GM19468 (cell line): ENCODE results near the gene STAB2.
"Not testable (repeated sequence)": the region's sequence is repeated elsewhere in the genome, so short reads cannot be mapped to it uniquely, and the experiment has no call there.

Source experiments
- ATAC-seq: cut with Tn5 transposase; IDR thresholded peaks from one replicate; pipeline ENCODE4 v1.9.1; 2021; ENCODE audit warnings: mild to moderate bottlenecking, moderate library complexity, moderate number of reproducible peaks; ENCODE audit not compliant: unreplicated experiment; ENCODE audit errors: extremely low read depth

Gene STAB2

DNA sequence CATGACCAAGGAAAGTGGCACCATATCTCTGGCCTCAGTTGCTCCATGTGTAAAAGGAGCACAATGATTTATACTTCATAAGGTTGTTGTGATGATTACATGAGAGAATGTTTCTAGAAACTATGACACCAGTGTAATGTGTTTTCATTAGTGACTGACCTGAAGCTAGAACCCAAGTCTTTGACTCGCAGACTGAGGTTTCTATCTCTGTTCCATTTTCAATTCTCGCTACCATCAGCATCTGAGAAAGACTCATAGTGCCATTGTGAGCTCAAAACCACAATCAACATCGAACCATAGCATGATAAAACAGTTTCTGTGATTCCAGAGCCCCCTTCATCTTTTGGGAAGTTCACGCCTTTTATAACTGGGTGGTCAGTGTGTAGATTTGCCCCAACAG, 53.8 kb downstream of the STAB2 start:
- peak; percentile 46 for ATAC-seq

DNA sequence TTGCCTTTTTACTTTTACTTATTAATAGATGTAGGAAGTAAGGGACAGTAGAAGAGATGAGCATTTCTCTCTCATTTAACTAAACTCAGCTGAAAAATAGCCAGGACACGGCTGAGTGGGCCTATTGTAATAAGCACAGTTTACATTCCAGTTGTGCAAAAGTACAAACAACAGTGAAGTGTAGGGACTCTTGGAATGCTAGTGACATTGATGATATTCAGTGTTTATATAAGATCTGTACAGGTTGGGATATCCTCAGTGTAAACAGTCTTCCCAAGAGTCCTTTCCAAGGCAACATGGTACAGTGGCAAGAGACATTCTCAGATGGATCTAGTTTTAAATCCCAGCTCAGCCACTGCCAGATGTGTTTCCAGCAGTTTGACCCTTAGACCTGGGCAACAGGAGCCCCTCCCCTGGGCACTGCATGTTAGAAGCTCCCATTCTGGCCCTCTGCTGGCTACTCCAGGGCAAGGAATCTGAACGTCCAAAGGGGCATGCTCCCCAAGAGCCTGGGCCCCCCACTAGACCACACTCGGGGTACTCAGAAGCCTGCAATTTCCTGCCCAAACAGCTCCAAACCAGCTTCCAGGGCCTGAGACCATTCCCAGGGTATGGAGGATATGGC, 55.3 kb downstream of the STAB2 start:
- no peak for ATAC-seq

DNA sequence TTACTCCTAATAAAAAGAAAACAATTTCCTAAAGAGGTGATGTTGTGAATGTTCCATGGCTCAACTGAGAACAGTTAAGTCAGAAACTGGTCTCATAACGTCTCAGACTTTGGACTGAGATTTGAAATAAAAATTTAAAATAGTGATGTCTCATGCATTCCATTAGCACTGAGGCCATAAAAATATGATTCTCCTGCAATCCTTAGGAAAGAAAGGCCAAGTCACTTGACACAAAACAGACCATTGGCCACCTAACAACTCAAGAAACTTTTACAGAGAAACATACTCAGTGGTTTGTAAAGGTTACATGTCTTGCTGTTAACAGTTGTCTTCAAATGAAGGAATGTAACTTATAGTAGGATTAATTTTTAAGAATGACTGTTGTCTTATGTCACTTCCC, 58.1 kb downstream of the STAB2 start:
- ATAC-seq, result no peak

DNA sequence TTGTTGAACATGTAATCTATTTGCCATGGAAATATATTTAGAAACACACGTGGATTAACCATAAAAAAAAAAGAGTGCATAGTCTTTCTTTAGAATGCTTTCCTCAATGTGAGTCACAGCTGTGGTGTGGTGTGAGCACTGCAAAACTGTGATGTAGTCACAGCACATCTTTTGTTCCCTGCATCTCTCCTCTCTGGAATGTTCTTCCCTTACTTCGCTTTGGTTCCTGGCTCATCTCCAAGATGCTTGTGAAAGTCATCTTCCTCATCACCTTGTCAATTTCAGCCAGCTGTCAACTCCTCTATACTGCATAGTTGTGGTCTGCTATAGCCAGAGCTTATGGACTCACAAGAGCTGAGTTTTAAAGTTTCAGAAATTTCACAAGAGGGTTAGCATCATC, 60.2 kb downstream of the STAB2 start:
- ATAC-seq, result no peak

DNA sequence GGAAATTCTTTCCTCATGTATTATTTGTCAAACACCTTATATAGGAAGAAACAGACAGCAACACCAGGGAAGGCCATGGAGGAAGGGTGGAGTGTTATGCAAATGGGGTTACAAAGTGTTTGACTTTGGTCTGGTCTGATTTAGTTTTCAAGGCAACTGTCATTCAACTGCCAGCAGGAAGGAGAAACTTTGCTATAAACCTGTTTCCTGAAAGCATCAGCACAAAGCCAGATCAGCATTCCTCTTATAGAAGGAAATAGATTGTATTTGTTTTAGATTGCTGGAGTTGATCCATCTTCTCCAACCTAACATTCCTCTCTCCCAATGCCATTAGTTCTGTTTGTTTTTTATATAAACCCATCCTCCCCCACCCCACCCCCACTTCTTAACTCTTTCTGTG, 65.7 kb downstream of the STAB2 start:
- ATAC-seq, result no peak

DNA sequence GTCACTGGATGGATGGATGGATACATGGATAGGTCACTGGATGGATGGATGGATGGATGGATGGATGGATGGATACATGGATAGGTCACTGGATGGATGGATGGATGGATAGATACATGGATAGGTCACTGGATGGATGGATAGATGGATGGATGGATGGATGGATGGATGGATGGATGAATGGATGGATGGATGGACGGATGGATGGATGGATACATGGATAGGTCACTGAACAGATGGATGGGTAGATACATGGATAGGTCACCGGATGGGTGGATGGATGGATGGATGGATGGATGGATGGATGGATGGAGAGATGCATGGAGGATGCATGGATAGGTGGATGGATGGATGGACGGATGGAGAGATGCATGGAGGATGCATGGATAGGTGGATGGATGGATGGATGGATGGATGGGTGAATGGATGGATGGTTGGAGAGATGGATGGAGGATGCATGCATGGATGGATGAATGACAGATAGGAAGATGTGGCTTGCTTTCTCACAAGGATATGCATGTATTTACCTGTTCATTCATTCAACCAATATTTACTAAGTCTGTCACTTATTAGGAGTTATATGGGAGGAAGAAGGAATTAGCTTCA, 66.6 kb downstream of the STAB2 start:
- ATAC-seq, result not testable (repeated sequence)

DNA sequence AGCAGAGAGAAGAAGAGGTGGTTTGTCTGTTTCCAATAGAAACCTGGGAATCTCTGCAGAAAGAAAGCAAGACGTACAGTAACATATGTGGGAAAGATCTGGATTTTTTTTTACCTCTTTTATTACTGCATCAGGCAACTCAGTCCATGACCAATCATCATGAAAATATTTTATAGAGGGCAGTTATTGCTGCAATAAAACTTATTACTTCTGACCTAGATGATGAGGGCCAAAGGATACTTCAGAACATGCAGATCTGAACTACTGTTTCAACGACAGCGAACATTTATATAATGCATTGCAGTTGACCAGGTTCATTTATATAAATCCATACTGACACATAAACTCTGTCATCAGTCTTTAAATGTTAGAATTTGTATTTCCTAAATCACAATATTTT, 67.7 kb downstream of the STAB2 start:
- no peak for ATAC-seq

DNA sequence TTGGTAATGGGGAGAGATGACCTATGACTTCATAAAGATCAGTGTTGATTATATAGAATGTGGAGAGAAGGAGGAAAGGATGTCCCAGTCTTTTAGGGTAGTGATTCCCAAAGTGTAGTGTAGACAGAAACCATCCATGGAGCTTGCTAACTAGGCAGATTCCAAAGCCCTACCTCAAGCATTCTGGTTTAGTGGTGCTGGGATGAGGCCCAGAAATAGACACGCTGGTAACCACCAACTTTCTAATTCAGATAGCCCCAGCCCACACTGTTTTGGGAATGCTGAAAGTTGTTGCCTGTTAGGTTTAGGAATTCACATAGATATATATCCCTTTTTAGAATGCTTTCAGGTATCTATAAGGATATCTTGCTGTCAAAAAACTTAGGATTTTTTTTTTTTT, 69.2 kb downstream of the STAB2 start:
- ATAC-seq, result no peak

DNA sequence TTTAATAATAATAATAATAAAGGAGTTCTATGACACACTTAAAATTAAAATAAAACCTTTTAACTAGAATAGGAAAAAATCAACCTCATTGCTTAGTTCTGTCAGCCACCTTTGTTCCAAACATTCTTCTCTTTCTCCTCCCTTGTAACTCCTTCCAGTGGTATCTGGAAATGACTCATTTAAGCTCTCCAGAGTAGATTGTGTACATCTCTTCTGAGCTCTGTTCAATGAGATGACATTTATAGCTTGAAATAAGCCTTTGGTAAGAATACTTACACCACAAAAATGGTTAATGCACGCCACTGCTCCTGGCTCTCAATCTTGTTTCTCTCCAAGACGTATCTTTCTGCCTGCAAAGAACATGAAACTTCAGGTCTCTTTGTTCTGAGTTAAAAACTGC, 70.3 kb downstream of the STAB2 start:
- ATAC-seq, result no peak

DNA sequence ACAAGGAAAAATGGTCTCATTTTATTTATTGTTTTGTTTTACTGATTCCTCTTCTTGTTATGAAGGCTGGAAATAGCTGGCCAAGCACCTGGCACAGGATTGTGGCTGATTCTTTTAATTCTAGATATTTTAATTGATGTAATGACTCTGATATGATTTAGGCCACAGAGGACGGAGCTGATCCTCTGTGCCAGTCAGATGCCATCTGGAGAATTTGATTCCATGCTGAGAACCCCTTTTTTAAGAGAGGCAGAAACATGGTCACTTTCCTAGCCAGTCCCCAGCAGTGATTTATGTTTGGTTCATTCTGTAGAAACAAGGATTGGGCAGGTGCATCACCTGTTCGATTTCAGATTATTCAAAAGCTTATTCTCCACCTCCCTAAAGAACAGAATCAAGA, 77.6 kb downstream of the STAB2 start:
- ATAC-seq, result no peak

DNA sequence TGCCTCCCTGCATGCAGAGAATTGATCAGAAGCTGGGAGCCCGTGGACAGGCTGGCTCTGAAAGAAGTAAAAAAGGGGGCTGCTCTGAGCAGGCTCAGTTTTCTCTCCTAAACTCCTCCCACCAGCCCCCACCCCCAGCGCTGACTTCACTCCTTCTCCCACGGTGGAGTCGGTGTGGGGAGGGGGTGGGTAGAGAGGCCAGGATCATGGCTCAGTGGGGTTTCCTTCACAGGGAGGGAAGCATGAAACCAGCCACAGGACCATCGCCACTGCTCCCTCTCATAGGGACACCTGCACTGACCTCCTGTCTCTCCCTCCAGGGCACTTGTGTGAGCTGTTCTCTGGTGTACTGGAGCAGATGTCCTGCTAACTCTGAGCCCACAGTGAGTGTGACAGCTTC, 78.9 kb downstream of the STAB2 start:
- ATAC-seq, result no peak

DNA sequence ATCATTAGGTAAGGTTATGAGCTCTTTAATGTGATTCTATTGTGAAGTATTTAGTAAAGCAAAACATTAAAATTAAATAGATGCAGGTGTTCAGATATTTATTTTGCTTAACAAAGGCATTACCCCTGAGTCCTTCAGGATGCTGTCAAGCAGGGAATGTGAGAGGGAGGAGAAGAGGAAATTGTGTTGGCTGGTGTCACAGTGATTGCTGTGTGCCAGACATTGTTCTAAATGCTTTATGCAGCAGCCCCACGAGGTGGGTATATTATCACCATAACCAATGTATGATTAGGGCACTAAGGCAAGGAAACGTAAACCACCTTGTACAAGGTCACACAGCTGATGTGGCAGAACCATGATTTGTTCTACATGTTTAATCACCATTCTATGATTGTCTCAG, 80.1 kb downstream of the STAB2 start:
- no peak for ATAC-seq

DNA sequence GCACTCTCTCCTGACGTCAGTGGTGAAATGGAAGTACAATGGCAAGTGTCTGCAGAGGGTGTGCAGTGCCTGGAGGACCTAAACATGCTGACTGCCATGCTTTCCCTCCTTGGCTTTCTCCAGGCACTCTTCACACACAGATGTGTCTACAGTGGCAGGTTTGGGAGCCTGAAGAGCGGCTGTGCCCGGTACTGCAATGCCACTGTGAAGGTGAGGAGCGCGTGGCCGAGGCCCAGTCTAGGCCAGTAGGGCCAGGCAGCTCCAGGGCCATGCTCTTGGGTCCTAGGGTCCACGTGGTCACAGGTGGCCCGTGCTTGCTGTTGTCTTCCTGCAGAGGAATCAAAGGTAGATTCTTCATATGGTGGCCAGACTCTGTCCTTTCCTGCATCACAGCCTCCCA, 81.4 kb downstream of the STAB2 start:
- no peak for ATAC-seq

DNA sequence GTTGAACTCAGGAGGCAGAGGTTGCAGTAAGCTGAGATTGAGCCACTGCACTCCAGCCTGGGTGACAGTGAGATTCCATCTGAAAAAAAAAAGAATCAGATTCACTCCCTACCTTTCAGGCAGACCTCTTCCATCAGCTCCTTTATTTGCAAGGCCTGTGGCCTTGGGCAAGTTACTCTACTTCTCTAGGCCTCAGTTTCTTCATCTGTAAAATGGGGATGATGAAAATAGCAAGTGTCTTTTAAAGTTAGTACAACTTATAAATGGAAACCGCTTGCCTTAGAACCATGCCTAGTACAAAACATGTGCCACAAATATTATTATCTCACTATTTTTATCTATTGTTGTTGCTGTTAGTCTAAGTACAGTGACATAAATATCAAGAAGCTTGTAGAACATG, 84.3 kb downstream of the STAB2 start:
- ATAC-seq, result no peak

DNA sequence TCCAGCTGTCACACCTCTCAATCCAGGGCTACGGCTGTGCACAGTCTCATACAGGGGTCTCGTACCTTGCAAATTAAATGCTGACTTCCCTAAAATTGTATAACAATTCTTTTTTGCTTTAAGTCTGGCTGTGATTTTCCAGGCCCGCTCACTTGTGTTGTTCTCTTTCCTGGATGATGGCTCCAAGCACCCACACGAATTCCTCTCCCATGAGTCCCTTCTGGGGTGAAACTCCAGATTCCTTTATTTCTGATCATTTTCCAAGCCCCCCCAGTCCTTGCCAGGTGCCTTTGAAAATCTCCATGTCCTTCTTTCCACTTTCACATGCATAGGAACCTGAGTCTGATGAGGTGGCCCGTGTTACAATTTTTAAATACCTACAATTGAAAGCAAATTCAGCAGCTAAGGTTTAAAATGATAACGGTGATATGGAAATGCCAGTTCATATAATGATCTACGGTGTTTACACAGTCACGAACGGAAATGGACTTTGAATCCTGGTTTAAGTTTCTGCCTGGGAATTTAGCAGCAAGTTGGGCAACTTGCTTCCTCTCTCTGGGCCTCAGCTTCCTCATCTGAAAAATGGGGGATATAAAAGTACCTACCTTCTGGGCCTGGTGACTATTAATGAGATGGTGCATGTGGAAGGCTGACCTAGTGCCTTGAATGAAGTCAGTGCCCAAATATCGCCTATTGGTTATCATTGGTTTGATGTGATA, 85.5 kb downstream of the STAB2 start:
- no peak for ATAC-seq

DNA sequence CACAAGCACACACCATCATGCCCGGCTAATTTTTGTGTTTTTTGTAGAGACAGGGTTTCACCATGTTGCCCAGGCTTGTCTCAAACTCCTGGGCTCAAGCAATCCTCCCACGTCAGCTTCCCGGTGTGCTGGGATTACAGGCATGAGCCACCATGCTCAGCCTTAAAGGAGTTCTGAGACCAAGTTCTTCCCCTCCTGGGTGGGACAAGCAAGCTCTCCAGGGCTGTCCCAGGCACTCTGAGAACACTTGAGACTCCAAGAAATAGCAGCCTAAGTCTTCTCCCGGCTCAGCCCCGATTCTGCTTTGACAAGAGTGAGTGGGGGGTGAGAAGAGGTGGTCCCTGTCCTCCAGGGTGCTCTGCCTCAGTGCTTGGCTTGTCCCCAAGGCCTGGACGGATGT, 86.4 kb downstream of the STAB2 start:
- ATAC-seq, result no peak

DNA sequence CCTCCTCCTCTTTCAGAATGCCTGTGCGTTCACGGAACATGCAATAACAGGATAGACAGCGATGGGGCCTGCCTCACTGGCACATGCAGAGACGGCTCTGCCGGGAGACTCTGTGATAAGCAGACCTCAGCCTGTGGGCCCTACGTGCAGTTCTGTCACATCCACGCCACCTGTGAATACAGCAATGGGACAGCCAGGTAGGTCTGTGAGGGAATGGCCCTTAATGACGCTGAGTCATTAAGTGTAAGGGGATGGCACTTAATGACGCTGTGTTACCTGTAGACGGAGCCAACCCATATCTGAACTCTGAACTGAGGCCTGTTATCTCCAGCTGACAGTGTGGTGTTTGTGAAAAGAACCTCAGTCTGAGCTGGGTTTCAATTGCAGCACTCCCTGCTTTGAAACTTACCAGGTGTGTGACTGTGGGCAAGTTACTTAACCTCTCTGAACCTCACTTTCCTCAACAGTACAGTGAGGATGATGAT, 86.9 kb downstream of the STAB2 start:
- ATAC-seq, result no peak

DNA sequence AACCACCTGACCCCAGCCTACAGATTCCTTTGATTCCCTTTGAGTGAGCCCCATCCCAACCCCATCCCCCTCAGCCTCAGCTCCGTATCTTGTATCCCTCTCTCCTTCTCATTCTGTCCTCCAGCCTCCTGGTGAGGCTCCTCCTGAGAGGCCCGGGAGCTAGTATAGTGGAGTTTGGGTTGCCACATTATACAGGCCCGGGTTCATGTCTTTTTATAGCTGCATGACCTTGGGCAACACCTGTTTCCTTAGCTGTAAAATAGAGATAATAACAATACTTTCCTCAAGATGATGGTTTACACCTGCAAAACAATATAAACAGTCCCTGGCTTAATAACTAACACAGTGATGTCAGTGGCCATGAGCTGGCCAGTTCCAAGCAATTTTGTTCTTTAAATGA, 89.8 kb downstream of the STAB2 start:
- no peak for ATAC-seq

DNA sequence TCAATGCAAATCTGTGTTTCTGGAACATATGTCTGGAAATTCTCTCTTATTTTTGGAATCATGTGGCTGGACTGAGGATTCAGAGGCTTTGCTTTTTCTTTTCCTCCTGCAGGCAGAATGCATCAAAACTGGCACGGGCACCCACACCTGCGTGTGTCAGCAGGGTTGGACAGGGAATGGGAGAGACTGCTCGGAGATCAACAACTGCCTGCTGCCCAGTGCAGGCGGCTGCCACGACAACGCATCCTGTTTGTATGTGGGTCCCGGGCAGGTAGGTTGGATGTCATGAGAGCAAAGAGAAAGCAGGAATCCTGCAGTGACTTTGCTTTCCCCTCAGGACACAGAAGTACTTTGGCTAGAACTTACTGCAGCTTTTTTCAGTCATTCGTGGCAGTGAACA, 90.3 kb downstream of the STAB2 start:
- ATAC-seq, result no peak

DNA sequence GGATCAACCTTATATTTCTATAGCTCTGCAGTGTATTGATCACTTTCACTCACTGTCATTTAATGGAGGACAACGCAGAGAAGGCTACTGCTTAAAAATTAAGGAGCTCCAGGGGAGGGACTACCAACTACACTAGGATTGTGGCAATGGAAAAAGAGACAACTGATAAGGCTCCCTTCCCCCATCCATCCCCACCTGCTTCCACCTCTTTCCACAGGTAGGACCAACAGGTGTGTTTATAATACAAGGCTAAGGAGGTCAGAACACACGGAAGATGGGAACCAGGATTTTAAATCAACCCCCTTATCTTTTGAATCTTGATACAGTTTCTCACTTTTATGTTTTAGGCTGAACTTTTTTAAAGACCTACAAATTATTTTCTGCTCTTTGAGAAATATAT, 90.8 kb downstream of the STAB2 start:
- no peak for ATAC-seq

DNA sequence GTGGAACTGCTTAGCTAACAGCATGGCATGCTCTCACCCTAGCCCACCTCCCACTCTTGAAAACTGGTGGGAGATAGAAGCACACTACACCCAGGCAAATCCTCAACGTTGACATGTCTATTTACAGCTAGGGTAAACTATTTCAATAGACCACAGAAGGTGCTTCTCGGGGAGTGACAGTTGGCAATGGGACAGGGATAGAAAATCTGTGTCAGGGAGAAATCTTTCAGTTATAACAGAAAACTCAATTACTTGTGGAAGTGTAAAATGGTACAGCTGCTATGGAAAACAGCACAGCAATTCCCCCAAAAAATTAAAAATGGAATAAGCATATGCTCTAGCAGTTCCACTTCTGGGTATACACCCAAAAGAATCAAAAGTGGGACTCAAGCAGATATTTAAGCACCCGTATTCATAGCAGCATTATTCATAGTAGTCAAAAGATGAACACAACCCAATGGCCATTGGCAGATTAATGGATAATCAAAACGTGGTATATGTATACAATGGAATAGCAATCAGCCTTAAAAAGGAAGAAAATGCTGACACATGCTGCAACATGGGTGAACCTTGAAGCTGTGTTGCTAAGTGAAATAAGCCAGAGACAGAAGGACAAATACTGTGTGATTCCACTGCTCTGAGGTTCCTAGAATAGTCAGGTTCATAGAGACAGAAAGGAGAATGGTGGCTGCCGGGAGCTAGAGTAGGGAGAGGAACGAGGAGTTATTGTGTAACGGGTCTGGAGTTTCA, 92.5 kb downstream of the STAB2 start:
- ATAC-seq, result no peak
